ENCODE measurements around the gene DCP1A. TPM values are rescaled to one million over a fixed set of nuclear protein-coding genes. Genes with fewer than 3 reads are reported as not detected.
"Not testable (repeated sequence)": the region's sequence is repeated elsewhere in the genome, so short reads cannot be mapped to it uniquely, and the experiment has no call there.

DCP1A gene
- total and polyA plus RNA-seq, 12 donors = 4.5 to 24.1 (median 18.2) TPM

DNA sequence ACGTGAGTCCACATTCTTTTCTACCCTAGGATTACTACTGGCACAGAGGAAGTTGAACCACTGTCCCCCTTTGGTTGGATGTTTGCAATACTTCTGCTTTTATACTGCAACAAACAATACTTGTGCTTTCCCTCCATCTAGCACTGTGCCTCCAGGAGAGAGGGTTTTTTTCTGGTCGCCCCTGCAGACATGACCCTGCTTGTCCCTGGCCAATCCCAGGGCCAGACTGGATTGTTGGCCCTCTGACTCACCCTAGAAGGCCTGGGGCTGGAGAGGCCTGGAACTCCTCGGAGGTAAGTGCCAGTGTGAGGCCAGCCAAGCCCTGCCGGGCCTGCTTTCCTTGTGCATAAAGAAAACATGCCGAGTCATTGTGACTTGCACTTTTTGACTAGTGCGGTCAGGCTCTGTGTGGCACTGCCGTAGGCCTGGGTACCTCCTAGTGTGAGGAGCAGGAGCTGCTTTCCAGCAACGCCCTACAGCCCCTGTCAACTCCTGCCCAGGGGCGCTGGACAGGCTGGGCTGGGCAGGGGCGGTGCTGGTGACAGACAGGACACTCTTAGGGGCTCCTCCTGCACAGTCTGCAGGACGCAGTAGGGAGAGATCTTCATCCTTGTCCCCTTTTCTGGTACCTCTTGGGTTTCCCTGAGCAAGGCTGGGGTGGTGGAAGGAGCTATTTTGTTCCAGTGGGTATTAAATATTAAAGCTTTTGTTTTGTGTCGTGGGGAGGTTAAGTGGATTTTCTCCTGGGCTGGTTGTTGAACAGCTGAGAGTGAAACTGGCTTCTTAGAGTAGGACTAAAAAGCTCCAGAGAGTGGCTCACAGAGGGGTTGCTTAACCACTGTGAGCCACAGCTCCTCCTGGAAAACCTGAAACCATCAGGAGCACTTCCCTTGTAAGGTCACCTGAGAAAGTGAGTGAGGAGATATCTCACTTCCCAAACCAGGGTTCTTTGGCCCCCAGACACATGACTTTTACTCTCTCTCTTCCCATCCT lies 77.2 kb downstream of the DCP1A start:
- WGBS, 2 donors = 22 to 33% methylated on average over 12 of the region's 12 CpGs
- DNase-seq (peak; percentile 78 to 84), ATAC-seq (peak; percentile 87 to 97 (median 96))
- Histone ChIP-seq H3K36me3 (no peaks in the 10 kb centered on the region), H3K4me3 (peak overlapping the region in 1 of 10 donors; percentile 34), H3K4me1 (peaks cover 0 to 24% (median 16%) of the 10 kb centered on the region in 9 donors), H3K9me3 (no peaks in the 10 kb centered on the region), H3K27me3 (no peaks in the 10 kb centered on the region), H3K27ac (peak overlapping the region; percentile 73 to 92 (median 84))
- TF ChIP-seq, protein P1, sequence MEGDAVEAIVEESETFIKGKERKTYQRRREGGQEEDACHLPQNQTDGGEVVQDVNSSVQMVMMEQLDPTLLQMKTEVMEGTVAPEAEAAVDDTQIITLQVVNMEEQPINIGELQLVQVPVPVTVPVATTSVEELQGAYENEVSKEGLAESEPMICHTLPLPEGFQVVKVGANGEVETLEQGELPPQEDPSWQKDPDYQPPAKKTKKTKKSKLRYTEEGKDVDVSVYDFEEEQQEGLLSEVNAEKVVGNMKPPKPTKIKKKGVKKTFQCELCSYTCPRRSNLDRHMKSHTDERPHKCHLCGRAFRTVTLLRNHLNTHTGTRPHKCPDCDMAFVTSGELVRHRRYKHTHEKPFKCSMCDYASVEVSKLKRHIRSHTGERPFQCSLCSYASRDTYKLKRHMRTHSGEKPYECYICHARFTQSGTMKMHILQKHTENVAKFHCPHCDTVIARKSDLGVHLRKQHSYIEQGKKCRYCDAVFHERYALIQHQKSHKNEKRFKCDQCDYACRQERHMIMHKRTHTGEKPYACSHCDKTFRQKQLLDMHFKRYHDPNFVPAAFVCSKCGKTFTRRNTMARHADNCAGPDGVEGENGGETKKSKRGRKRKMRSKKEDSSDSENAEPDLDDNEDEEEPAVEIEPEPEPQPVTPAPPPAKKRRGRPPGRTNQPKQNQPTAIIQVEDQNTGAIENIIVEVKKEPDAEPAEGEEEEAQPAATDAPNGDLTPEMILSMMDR (IDR thresholded peaks at IDR 0.05) = peak in 3 of 9 donors; percentile 6 to 16 (median 14)
- intact Hi-C loops (cut with DNase I) = no loop called here

DNA sequence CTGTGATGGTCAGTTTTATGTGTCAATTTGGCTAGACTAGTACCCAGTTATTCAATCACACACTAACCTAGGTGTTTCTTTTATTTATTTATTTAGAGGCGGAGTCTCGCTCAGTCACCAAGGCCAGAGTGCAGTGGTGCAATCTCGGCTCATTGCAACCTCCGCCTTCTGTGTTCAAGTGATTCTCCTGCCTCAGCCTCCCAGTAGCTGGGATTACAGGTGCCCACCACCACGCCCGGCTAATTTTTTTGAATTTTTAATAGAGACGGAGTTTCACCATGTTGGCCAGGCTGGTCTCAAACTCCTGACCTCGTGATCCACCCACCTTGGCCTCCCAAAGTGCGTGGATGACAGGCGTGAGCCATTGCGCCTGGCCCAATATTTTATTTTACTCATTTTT lies 78.2 kb downstream of the DCP1A start:
- DNase-seq; H3K4me3 ChIP-seq; intact Hi-C loops (cut with DNase I); ATAC-seq; H3K9me3 ChIP-seq; H3K27me3 ChIP-seq; H3K36me3 ChIP-seq: not testable (repeated sequence)
- peaks cover 0 to 29% (median 19%) of the 10 kb centered on the region in 9 donors for H3K4me1 ChIP-seq
- WGBS, 2 donors = 94 to 96% methylated on average over 11 of the region's 11 CpGs
- H3K27ac ChIP-seq = peak overlapping the region in 9 of 10 donors; percentile 76 to 92 (median 85)

DNA sequence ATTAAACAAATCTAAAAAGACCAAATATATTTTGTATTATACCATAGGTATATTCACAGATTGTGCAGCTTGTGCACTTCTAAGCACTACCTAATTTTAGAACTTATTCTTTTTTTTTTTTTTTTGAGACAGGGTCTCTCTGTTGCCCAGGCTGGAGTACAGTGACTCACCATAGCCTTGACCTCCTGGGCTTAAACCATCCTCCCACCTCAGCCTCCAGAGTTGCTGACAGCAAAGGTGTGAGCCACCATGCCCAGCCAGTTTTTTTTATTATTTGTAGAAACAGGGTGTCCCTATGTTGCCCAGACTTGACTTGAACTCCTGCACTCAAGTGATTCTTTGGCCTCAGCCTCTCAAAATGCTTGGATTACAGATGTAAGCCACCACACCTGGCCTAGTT lies 79.6 kb downstream of the DCP1A start:
- no peaks in the 10 kb centered on the region for H3K27me3 ChIP-seq
- H3K4me1 ChIP-seq = peaks cover 0 to 30% (median 19%) of the 10 kb centered on the region in 9 donors
- DNase-seq (no peak), ATAC-seq (no peak)
- intact Hi-C loops (cut with DNase I) = no loop called here
- H3K9me3 ChIP-seq = no peaks in the 10 kb centered on the region
- H3K4me3 ChIP-seq = no peak overlapping the region
- no peaks in the 10 kb centered on the region for H3K36me3 ChIP-seq
- H3K27ac ChIP-seq = no peak overlapping the region
- TF ChIP-seq, protein P1 (IDR thresholded peaks at IDR 0.05) = no peak

DNA sequence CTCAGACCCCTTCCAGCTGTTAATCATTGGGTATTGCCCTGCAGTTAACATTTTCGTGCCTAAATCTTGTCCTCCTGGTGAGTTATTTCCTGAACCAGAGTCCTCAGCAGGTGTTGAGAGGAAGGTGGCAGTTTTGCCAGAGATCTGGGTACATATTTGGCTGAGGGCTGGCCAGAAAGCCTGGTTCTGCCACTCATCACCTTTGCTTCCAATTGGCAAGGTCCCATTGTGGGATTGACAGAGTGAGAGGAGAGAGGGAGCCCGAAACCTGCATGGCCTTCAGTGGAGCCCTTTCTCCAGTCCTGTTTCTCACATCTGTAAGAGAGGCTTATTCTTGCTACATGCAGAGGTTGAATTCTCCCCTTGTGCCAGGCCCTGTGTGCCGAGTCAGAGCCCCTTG lies 82.6 kb downstream of the DCP1A start:
- DNase-seq (peak in 1 of 2 donors; percentile 69), ATAC-seq (peak; percentile 61 to 86 (median 78))
- no peaks in the 10 kb centered on the region for H3K36me3 ChIP-seq
- peaks cover 3 to 35% (median 15%) of the 10 kb centered on the region in 9 donors for H3K4me1 ChIP-seq
- TF ChIP-seq, protein P1 (IDR thresholded peaks at IDR 0.05) = no peak
- peak overlapping the region in 7 of 10 donors; percentile 0 to 73 (median 67) for H3K27ac ChIP-seq
- intact Hi-C loops (cut with DNase I) = no loop called here
- no peak overlapping the region for H3K4me3 ChIP-seq
- no peaks in the 10 kb centered on the region for H3K27me3 ChIP-seq
- WGBS, 2 donors = 40 to 41% methylated on average over 3 of the region's 3 CpGs
- H3K9me3 ChIP-seq = no peaks in the 10 kb centered on the region

Data from heart right ventricle (tissue), 16 donors.